DND-41 (cell line): ENCODE measurements around the gene KANK3.

Experiments used
- ATAC-seq: fragments of 200-7000 bp; cut with Tn5 transposase; 3 replicates; pipeline ENCODE4 v1.9.1; 2021; ENCODE audit warnings: low read depth; ENCODE audit not compliant: insufficient read depth
- DNase-seq: peaks from one replicate; pipeline ENCODE4 v3.0.0-alpha.2; 2020
- H2AFZ ChIP-seq: 2 replicates; pipeline ENCODE4 v1.6.0; 2012; ENCODE audit warnings: low read depth, low read length
- H3K27ac ChIP-seq: 2 replicates; pipeline ENCODE4 v1.5.1; 2012; ENCODE audit warnings: low read length, inconsistent platforms
- H3K27me3 ChIP-seq: fragments of 200-600 bp; sonication (generic); 2 replicates; pipeline ENCODE4 v1.6.0; 2012; ENCODE audit warnings: low read length, mild to moderate bottlenecking, inconsistent platforms; ENCODE audit not compliant: insufficient read depth, poor library complexity
- H3K36me3 ChIP-seq: 2 replicates; pipeline ENCODE4 v1.5.1; 2012; ENCODE audit warnings: low read length, inconsistent platforms; ENCODE audit not compliant: insufficient read depth
- H3K4me1 ChIP-seq: 2 replicates; pipeline ENCODE4 v1.5.1; 2012; ENCODE audit warnings: mild to moderate bottlenecking, low read length; ENCODE audit not compliant: insufficient read depth
- H3K4me2 ChIP-seq: 2 replicates; pipeline ENCODE4 v1.6.0; 2012; ENCODE audit warnings: mild to moderate bottlenecking, moderate library complexity, low read length, inconsistent platforms; ENCODE audit not compliant: insufficient read depth
- H3K4me3 ChIP-seq, 2 experiments: fragments of 200-600 bp in 1 of 2; shearing (Covaris generic) in 1 of 2; 2 replicates each; pipeline ENCODE4 v1.5.1; 2012 to 2016; ENCODE audit warnings: inconsistent platforms in 2 of 2, low read length in 2 of 2, mild to moderate bottlenecking in 2 of 2, low read depth in 1 of 2, moderate library complexity in 1 of 2
- H3K79me2 ChIP-seq: 2 replicates; pipeline ENCODE4 v1.6.0; 2012; ENCODE audit warnings: low read length, inconsistent platforms; ENCODE audit not compliant: insufficient read depth
- H3K9ac ChIP-seq: 2 replicates; pipeline ENCODE4 v1.6.0; 2012; ENCODE audit warnings: low read depth, mild to moderate bottlenecking, inconsistent platforms, low read length, moderate library complexity
- H3K9me3 ChIP-seq: 2 replicates; pipeline ENCODE4 v1.5.1; 2012; ENCODE audit warnings: low read length, moderate library complexity, mild to moderate bottlenecking, inconsistent platforms; ENCODE audit not compliant: insufficient read depth, severe bottlenecking
- H4K20me1 ChIP-seq: 2 replicates; pipeline ENCODE4 v1.6.0; 2012; ENCODE audit warnings: low read length; ENCODE audit not compliant: insufficient read depth
- CTCF ChIP-seq: IDR thresholded peaks from 2 replicates; pipeline ENCODE4 v1.5.1; 2012; ENCODE audit warnings: borderline replicate concordance, low read length, moderate library complexity, mild to moderate bottlenecking; ENCODE audit not compliant: poor library complexity, severe bottlenecking; ENCODE audit errors: extremely low read depth
- EZH2 ChIP-seq: IDR thresholded peaks from 3 replicates; pipeline ENCODE4 v1.6.1; 2012; ENCODE audit warnings: borderline replicate concordance, low read depth, mild to moderate bottlenecking, moderate library complexity, low read length, inconsistent platforms; ENCODE audit not compliant: severe bottlenecking

The KANK3 gene

DNA sequence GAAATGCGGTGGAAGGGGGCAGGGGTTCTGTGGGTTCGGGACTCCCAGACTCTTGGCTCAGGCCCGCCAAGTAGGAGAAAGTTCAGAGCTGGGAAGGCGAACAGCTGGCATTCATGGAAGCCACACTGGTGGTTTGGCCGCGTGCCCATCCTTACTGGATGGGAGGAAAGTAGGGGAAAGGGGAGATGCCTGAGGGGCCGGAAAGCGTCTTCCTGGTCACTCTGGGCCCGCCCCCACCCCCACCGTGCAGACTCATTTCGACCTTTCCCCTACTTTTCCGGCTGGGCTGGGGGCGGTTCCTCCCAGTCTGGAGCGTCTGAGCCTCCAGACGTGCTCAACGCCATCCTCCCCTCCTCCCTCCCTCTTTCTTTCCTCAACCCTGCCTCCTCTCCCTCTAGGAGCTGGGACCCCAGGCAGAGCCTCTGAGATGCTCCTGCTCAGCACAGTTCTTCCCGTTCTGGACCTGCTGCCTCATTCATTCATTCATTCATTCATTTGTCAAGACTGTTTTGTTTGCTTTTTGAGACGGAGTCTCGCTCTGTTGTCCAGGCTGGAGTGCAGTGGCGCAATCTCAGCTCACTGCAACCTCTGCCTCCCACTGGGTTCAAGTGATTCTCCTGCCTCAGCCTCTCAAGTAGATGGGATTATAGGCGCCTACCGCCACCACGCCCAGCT, 24.4 kb upstream of the KANK3 start:
- DNase-seq, result no peak
- H2AFZ ChIP-seq, result no peak overlapping the region
- no peak overlapping the region for H3K4me2 ChIP-seq
- H3K4me1 ChIP-seq, result no peaks in the 10 kb centered on the region
- no peak overlapping the region for H3K9ac ChIP-seq
- TF ChIP-seq CTCF (no peak), EZH2 (no peak)
- H3K36me3 ChIP-seq, result no peaks in the 10 kb centered on the region
- no peaks in the 10 kb centered on the region for H3K27me3 ChIP-seq
- H4K20me1 ChIP-seq, result 0 out of 2 replicates have a peak, but pooled peaks cover 3% of the 10 kb centered on the region
- H3K4me3 ChIP-seq, result no peak overlapping the region
- H3K27ac ChIP-seq, result no peak overlapping the region
- ATAC-seq, result no peak
- no peaks in the 10 kb centered on the region for H3K79me2 ChIP-seq
- H3K9me3 ChIP-seq, result no peaks in the 10 kb centered on the region

GRCh38 chr19:8366961-8367326, 23.9 kb upstream of the KANK3 start:
- H3K4me2 ChIP-seq, result no peak overlapping the region
- no peak overlapping the region for H2AFZ ChIP-seq
- no peak for ATAC-seq
- no peaks in the 10 kb centered on the region for H3K79me2 ChIP-seq
- no peaks in the 10 kb centered on the region for H3K4me1 ChIP-seq
- DNase-seq, result no peak
- H3K9me3 ChIP-seq, result no peaks in the 10 kb centered on the region
- H4K20me1 ChIP-seq, result 0 out of 2 replicates have a peak, but pooled peaks cover 3% of the 10 kb centered on the region
- no peak overlapping the region for H3K4me3 ChIP-seq
- H3K9ac ChIP-seq, result no peak overlapping the region
- H3K27me3 ChIP-seq, result no peaks in the 10 kb centered on the region
- TF ChIP-seq CTCF (no peak), EZH2 (no peak)
- H3K27ac ChIP-seq, result no peak overlapping the region
- H3K36me3 ChIP-seq, result no peaks in the 10 kb centered on the region

GRCh38 chr19:8366121-8366581, 23.1 kb upstream of the KANK3 start:
- Histone ChIP-seq H4K20me1 (0 out of 2 replicates have a peak, but pooled peaks cover 3% of the 10 kb centered on the region), H3K4me3 (no peak overlapping the region), H3K9ac (no peak overlapping the region), H3K79me2 (no peaks in the 10 kb centered on the region), H3K27me3 (no peaks in the 10 kb centered on the region), H2AFZ (no peak overlapping the region), H3K27ac (no peak overlapping the region), H3K36me3 (no peaks in the 10 kb centered on the region), H3K4me1 (no peaks in the 10 kb centered on the region), H3K9me3 (no peaks in the 10 kb centered on the region), H3K4me2 (no peak overlapping the region)
- TF ChIP-seq CTCF (no peak), EZH2 (no peak)
- DNase-seq (no peak), ATAC-seq (no peak)
